HepG2 (cell line): ENCODE measurements around the gene RB1. TPM values are rescaled to one million over a fixed set of nuclear protein-coding genes. Genes with fewer than 3 reads are reported as not detected.

Experiments
- ATAC-seq: fragments of 200-7000 bp; cut with Tn5 transposase; 3 replicates; pipeline ENCODE4 v1.9.1; 2020; ENCODE audit warnings: mild to moderate bottlenecking, moderate library complexity
- BruUV-seq: library from RNA; stranded (reverse); fragments of 400-500 nt; replicated peaks from 2 replicates; lab custom pipeline; 2021; lab: Mats Ljungman, UMichigan
- CTCF ChIA-PET: fragments of 300-600 bp; formaldehyde crosslinking; extraction: SDS; loops from one replicate; lab custom pipeline; 2021; ENCODE audit warnings: low total read pairs, inconsistent platforms, low intra/inter-chr PET ratio; lab: Yijun Ruan, JAX
- POLR2A ChIA-PET: fragments of 350-600 bp; sonication (Branson Sonifier 250); formaldehyde crosslinking; loops from one replicate; lab custom pipeline; 2020; ENCODE audit warnings: antibody characterized with exemption, inconsistent platforms; lab: Yijun Ruan, JAX
- DNase-seq: peaks from one replicate; pipeline ENCODE4 v3.0.0-alpha.2; 2015; ENCODE audit warnings: low spot score
- FAIRE-seq: peaks from 3 replicates; lab custom pipeline; 2011; peaks lifted over from hg19 to GRCh38; lab: Jason Lieb, UNC
- H2AFZ ChIP-seq: one replicate; pipeline ENCODE4 v1.6.1; 2011; ENCODE audit warnings: low read length, inconsistent platforms
- H3K27ac ChIP-seq: fragments of 300-600 bp; 3 replicates; pipeline ENCODE4 v1.8.0; 2011; ENCODE audit warnings: mixed run types, mild to moderate bottlenecking, mixed read lengths, low read length, inconsistent platforms; ENCODE audit not compliant: insufficient read depth; ENCODE audit errors: extremely low read length
- H3K27me3 ChIP-seq, 2 experiments: fragments of 200-600 bp in 1 of 2; 2 replicates in 1 of 2; 3 replicates in 1 of 2; pipeline versions ENCODE4 v1.6.0 to v1.8.0; 2011; ENCODE audit warnings: low read length in 2 of 2, mild to moderate bottlenecking in 2 of 2, moderate library complexity in 2 of 2, inconsistent platforms in 1 of 2; ENCODE audit not compliant: insufficient read depth in 2 of 2, control insufficient read depth in 1 of 2
- H3K36me3 ChIP-seq, 2 experiments: fragments of 200-600 bp in 1 of 2; replicated peaks in 1 of 2; 2 replicates in 1 of 2; 3 replicates in 1 of 2; pipeline versions ENCODE4 v1.5.1 to v1.8.0; 2011; ENCODE audit warnings: low read length in 2 of 2, inconsistent platforms in 1 of 2; ENCODE audit not compliant: insufficient read depth in 2 of 2, control insufficient read depth in 1 of 2
- H3K4me1 ChIP-seq: 2 replicates; pipeline ENCODE4 v1.5.1; 2012; ENCODE audit warnings: low read length, inconsistent platforms; ENCODE audit not compliant: insufficient read depth
- H3K4me2 ChIP-seq: 2 replicates; pipeline ENCODE4 v1.6.0; 2011; ENCODE audit warnings: low read depth, low read length, inconsistent platforms
- H3K4me3 ChIP-seq, 3 experiments: fragments of 200-600 bp in 1 of 3; sonication (generic), shearing (Covaris generic) in 1 of 3; replicated peaks in 1 of 3; 2 replicates each; pipeline ENCODE4 v1.5.1; 2011 to 2016; ENCODE audit warnings: low read length in 3 of 3, inconsistent platforms in 2 of 3, low read depth in 2 of 3, mild to moderate bottlenecking in 2 of 3, control low read depth in 1 of 3, mixed read lengths in 1 of 3; ENCODE audit not compliant: insufficient read depth in 1 of 3
- H3K79me2 ChIP-seq: one replicate; pipeline ENCODE4 v1.6.1; 2011; ENCODE audit warnings: low read length, inconsistent platforms; ENCODE audit not compliant: insufficient read depth
- H3K9ac ChIP-seq: 2 replicates; pipeline ENCODE4 v1.6.0; 2011; ENCODE audit warnings: mild to moderate bottlenecking, low read depth, low read length, inconsistent platforms; ENCODE audit not compliant: insufficient read depth
- H3K9me3 ChIP-seq: 2 replicates; pipeline ENCODE4 v1.5.1; 2012; ENCODE audit warnings: mild to moderate bottlenecking, low read length
- H4K20me1 ChIP-seq: 2 replicates; pipeline ENCODE4 v1.6.0; 2011; ENCODE audit warnings: inconsistent platforms, mild to moderate bottlenecking, low read length, moderate library complexity; ENCODE audit not compliant: insufficient read depth
- CEBPB ChIP-seq: IDR thresholded peaks from 2 replicates; pipeline ENCODE4 v1.6.1; 2011; ENCODE audit warnings: low read depth, low read length, improper control_type of control experiment, borderline replicate concordance
- CENPT ChIP-seq: sonication (generic); formaldehyde crosslinking; IDR thresholded peaks from 2 replicates; pipeline ENCODE4 v1.8.0; 2022; ENCODE audit warnings: low read depth, mild to moderate bottlenecking, moderate library complexity, missing genetic modification reagents
- ELF3 ChIP-seq: IDR thresholded peaks from 2 replicates; pipeline ENCODE4 v1.6.1; 2016; ENCODE audit warnings: missing genetic modification reagents, missing compliant biosample characterization
- GMEB2 ChIP-seq: IDR thresholded peaks from 2 replicates; pipeline ENCODE4 v1.6.1; 2016; ENCODE audit warnings: missing biosample characterization, missing genetic modification reagents, low read depth
- KAT7 ChIP-seq: IDR thresholded peaks from 2 replicates; pipeline ENCODE4 v1.6.1; 2018; ENCODE audit warnings: borderline replicate concordance, missing compliant biosample characterization
- RBM22 ChIP-seq: fragments of 200-400 bp; formaldehyde crosslinking; optimal IDR thresholded peaks from 2 replicates; pipeline ENCODE3; 2017; ENCODE audit warnings: mild to moderate bottlenecking, low read length, moderate library complexity
- ZFP36L2 ChIP-seq: sonication (generic); formaldehyde crosslinking; IDR thresholded peaks from 2 replicates; pipeline ENCODE4 v1.4.0; 2020; ENCODE audit warnings: missing genetic modification reagents
- ZMAT3 ChIP-seq: sonication (generic); formaldehyde crosslinking; conservative IDR thresholded peaks from 2 replicates; pipeline ENCODE4 v1.7.0; 2021; ENCODE audit warnings: missing genetic modification reagents
- ZNF180 ChIP-seq: sonication (generic); formaldehyde crosslinking; IDR thresholded peaks from 2 replicates; pipeline ENCODE4 v1.4.0; 2020; ENCODE audit warnings: low read depth, missing genetic modification reagents, borderline replicate concordance
- ZNF232 ChIP-seq: sonication (generic); formaldehyde crosslinking; IDR thresholded peaks from 2 replicates; pipeline ENCODE4 v1.4.0; 2020; ENCODE audit warnings: missing genetic modification reagents, borderline replicate concordance
- ZNF773 ChIP-seq: sonication (generic); formaldehyde crosslinking; IDR thresholded peaks from 2 replicates; pipeline ENCODE4 v1.4.0; 2020; ENCODE audit warnings: missing genetic modification reagents, borderline replicate concordance
- WGBS: methylation state at CpG from one replicate; pipeline ENCODE4 v1.1.6; 2017; ENCODE audit warnings: low lambda C conversion rate; 5-methylcytosine and 5-hydroxymethylcytosine counted together
- in situ Hi-C: cut with HindIII; loops from 2 replicates; pipeline ENCODE4 v1.10.0; 2017; ENCODE audit warnings: low pct_unique_long_range_greater_than_20kb; ENCODE audit not compliant: extremely low pct_ligation_motif_present
- intact Hi-C: fragments of 100-400 bp; cut with micrococcal nuclease; formaldehyde crosslinking; loops from one replicate; pipeline ENCODE4 v1.10.0; 2022; ENCODE audit not compliant: unreplicated experiment
- polyA plus RNA-seq, 8 experiments: library from polyadenylated mRNA; depleted of rRNA in 3 of 8; stranded (reverse) in 7 of 8; unstranded in 1 of 8; fragments of >200 nt; fragmentation: Illumina TruSeq in 4 of 8; extraction: Trizol in 4 of 8; gene quantifications; 2 replicates each; pipeline versions ENCODE4 v1.2.1 to v1.2.3, GENCODE V29; 2011 to 2016; ENCODE audit warnings: low read depth in 4 of 8, missing spikeins in 1 of 8, mixed read lengths in 1 of 8; ENCODE audit not compliant: insufficient read depth in 1 of 8
- total RNA-seq, 5 experiments: library from RNA; depleted of rRNA; stranded (reverse); fragments of >200 nt; fragmentation: Illumina TruSeq; extraction: Trizol; gene quantifications; 2 replicates each; pipeline ENCODE4 v1.2.3, GENCODE V29; 2016; ENCODE audit warnings: low read depth in 1 of 5
- TF ChIP-seq, protein P1 (sequence below): sonication (generic); formaldehyde crosslinking; IDR thresholded peaks from 2 replicates; pipeline ENCODE4 v1.5.0; 2020; ENCODE audit warnings: missing genetic modification reagents
- TF ChIP-seq, protein P2 (sequence below): sonication (generic); formaldehyde crosslinking; IDR thresholded peaks from 2 replicates; pipeline ENCODE4 v1.4.0; 2020; ENCODE audit warnings: missing genetic modification reagents, borderline replicate concordance

RB1 gene
- total and polyA plus RNA-seq, 2 of the 13 experiments (the other 11 are each of a cell fraction or from before 2014, with no cell fraction given) = 15.6 to 23.7 TPM

DNA sequence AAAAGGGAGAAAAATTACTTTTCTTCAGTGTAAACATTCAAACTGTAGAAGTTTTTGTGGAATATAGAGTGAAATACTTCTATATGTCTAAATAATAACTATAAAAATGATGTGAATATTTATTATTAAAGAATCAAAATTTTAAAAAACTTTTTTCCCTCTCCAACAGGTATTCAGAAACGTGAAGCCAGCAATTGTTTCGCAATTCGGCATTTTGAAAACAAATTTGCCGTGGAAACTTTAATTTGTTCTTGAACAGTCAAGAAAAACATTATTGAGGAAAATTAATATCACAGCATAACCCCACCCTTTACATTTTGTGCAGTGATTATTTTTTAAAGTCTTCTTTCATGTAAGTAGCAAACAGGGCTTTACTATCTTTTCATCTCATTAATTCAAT lies 42.6 kb upstream of the RB1 start:
- ChIA-PET CTCF (no interaction called here), POLR2A (no interaction called here)
- H2AFZ ChIP-seq = no peak overlapping the region
- no peaks in the 10 kb centered on the region for H4K20me1 ChIP-seq
- no TSS peak for BruUV-seq
- FAIRE-seq (no peak), DNase-seq (no peak), ATAC-seq (no peak)
- no peak overlapping the region for H3K4me2 ChIP-seq
- H3K4me1 ChIP-seq = peaks cover 30% of the 10 kb centered on the region
- 97% methylated on average over 4 of the region's 4 CpGs for WGBS
- H3K27ac ChIP-seq = no peak overlapping the region
- H3K36me3 ChIP-seq = peaks cover 9 to 56% of the 10 kb centered on the region in 2 experiments; a peak in 4 of 5 replicates
- H3K9ac ChIP-seq = no peak overlapping the region
- no peaks in the 10 kb centered on the region for H3K9me3 ChIP-seq
- intact Hi-C loops (no loop called here), in situ Hi-C loops (no loop called here)
- H3K79me2 ChIP-seq = no peaks in the 10 kb centered on the region
- H3K4me3 ChIP-seq = no peak overlapping the region
- TF ChIP-seq ZNF232 (CRISPR knock-in tag) (no peak), CEBPB (peak; percentile 62)
- TF ChIP-seq, protein P1, sequence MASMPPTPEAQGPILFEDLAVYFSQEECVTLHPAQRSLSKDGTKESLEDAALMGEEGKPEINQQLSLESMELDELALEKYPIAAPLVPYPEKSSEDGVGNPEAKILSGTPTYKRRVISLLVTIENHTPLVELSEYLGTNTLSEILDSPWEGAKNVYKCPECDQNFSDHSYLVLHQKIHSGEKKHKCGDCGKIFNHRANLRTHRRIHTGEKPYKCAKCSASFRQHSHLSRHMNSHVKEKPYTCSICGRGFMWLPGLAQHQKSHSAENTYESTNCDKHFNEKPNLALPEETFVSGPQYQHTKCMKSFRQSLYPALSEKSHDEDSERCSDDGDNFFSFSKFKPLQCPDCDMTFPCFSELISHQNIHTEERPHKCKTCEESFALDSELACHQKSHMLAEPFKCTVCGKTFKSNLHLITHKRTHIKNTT (CRISPR knock-in tag) = no peak
- no peaks in the 10 kb centered on the region for H3K27me3 ChIP-seq

GRCh38 chr13:48263196-48263595 lies 40.4 kb upstream of the RB1 start:
- no TSS peak for BruUV-seq
- ATAC-seq = no peak
- no peak overlapping the region for H3K27ac ChIP-seq
- no peaks in the 10 kb centered on the region for H4K20me1 ChIP-seq
- CTCF ChIA-PET = no interaction called here
- H3K36me3 ChIP-seq = peaks cover 7 to 48% of the 10 kb centered on the region in 2 experiments; a peak in 4 of 5 replicates
- DNase-seq = no peak
- POLR2A ChIA-PET = no interaction called here
- H3K27me3 ChIP-seq = no peaks in the 10 kb centered on the region
- H3K9ac ChIP-seq = no peak overlapping the region
- H3K9me3 ChIP-seq = no peaks in the 10 kb centered on the region
- in situ Hi-C loops (no loop called here), intact Hi-C loops (no loop called here)
- 100% methylated on average over 1 of the region's 1 CpG for WGBS
- H3K79me2 ChIP-seq = no peaks in the 10 kb centered on the region
- no peak overlapping the region for H3K4me3 ChIP-seq
- no peak overlapping the region for H2AFZ ChIP-seq
- H3K4me2 ChIP-seq = no peak overlapping the region
- no peak for FAIRE-seq
- H3K4me1 ChIP-seq = peaks cover 13% of the 10 kb centered on the region
- TF ChIP-seq CENPT (CRISPR knock-in tag) = no peak
- no peak for TF ChIP-seq ZNF180
- TF ChIP-seq ZFP36L2 (CRISPR knock-in tag) = no peak
- no peak for TF ChIP-seq ELF3 (CRISPR knock-in tag)
- TF ChIP-seq KAT7 (CRISPR knock-in tag) = no peak
- no peak for TF ChIP-seq GMEB2
- TF ChIP-seq, protein P2, sequence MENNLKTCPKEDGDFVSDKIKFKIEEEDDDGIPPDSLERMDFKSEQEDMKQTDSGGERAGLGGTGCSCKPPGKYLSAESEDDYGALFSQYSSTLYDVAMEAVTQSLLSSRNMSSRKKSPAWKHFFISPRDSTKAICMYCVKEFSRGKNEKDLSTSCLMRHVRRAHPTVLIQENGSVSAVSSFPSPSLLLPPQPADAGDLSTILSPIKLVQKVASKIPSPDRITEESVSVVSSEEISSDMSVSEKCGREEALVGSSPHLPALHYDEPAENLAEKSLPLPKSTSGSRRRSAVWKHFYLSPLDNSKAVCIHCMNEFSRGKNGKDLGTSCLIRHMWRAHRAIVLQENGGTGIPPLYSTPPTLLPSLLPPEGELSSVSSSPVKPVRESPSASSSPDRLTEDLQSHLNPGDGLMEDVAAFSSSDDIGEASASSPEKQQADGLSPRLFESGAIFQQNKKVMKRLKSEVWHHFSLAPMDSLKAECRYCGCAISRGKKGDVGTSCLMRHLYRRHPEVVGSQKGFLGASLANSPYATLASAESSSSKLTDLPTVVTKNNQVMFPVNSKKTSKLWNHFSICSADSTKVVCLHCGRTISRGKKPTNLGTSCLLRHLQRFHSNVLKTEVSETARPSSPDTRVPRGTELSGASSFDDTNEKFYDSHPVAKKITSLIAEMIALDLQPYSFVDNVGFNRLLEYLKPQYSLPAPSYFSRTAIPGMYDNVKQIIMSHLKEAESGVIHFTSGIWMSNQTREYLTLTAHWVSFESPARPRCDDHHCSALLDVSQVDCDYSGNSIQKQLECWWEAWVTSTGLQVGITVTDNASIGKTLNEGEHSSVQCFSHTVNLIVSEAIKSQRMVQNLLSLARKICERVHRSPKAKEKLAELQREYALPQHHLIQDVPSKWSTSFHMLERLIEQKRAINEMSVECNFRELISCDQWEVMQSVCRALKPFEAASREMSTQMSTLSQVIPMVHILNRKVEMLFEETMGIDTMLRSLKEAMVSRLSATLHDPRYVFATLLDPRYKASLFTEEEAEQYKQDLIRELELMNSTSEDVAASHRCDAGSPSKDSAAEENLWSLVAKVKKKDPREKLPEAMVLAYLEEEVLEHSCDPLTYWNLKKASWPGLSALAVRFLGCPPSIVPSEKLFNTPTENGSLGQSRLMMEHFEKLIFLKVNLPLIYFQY (CRISPR knock-in tag) = no peak
- no peak for TF ChIP-seq ZNF773 (CRISPR knock-in tag)
- TF ChIP-seq RBM22 = no peak
- no peak for TF ChIP-seq ZMAT3 (CRISPR knock-in tag)
